Left forelimb (tissue), 1 donor: ENCODE data around the gene LYSMD1.

Experiments
- DNase-seq: peaks from one replicate; pipeline ENCODE4 v3.0.0-alpha.2; 2018; ENCODE audit warnings: low spot score

LYSMD1 gene

DNA sequence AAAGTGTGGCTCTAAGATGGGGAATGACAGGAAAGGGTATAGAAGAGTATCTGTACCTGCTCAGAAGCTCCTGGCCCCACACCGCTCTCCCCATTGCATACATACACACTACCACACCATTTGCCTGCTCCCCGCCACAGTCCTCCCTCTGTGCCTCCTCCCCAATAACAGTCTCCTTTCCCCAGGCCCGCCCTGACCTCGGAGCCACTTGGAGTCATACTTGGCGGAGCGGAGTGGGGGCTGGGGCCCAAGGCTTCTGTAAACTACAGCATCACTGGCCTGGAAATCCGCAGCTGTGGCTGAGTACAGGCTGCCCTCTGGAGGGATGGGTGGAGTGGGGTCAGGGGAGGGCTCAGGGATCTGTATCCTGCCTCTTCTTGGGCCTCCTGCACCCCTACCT, 27.9 kb downstream of the LYSMD1 start:
- DNase-seq: no peak

- no peak for DNase-seq
These were observed 30.0 kb downstream of the LYSMD1 start for GRCh38 chr1:151135433-151136385.

DNA sequence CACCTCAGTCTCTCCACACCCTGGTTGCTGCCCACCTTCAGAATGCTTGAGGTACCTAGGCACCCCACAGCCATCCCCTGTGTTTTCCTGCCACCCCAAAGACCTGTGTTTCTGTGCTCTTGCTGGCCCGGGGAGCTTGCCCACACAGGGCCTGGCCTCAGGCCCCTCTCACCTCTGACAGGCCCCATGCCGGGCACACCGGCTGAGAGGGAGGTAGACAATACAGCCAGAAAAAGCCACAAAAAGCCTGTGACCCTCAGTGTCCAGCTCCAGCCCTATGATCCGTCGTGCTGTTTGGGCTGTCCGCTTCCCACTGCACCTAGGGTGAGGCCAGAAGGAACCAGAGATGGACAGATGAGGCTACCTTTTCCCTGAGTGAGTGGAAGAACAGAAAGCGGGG, 30.7 kb downstream of the LYSMD1 start:
- no peak for DNase-seq

DNA sequence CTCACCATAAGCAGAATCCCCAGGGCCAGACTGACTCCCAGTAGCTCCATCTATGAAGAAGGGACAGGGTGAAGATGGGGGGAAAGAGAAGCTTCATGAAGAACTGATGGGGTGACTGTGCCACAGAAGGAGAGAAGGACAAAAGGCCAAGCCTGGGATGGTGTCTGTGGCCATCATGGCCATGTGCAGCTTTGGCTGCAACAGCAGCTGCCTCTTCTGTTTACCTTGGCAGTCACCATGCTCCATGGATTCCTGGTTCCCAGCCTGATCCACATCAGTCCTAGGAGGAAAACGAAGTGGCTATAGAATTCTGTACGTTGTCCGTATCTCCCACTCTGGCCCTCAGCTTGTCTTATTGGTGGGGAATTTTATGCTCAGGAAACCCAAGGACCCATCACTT, 31.3 kb downstream of the LYSMD1 start:
- no peak for DNase-seq

DNA sequence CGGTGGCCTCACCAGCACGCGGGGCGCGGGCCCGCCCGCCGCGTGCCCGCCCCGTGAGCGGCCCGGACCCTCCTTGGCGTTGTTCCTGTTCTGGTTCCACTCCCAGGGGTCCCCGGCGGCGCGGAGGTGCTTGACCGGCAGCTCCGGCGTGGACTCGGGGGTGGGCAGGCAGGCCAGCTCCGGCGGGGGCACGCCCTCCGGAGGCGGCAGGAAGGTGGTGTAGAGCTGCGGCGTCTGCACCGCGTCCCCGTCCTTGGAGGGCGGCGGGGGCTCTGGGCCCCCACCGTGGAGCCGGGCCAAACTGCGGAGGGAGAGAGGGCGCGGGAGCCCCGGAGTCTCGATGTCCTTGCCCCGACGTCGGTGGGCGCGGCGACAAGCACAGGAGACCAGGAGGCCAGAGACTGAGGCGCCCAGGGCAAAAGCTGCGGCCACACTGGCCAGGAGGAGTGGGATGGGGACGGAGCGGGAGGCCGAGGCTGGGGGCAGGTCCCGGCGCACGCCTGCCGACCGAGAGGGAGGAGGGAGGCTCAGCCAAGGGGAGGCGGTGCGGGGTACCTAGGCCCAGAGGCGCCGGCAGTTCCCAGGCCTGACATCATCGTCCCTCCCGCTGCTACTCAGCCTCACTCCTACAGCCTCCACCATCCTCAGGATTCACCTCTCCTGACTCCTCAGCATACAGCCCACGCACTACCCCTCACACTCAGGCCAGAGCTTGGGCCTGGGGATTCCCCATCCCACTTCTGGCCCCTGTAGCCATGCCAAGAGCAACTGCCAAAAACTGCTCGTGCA, 32.5 kb downstream of the LYSMD1 start:
- no peak for DNase-seq

DNA sequence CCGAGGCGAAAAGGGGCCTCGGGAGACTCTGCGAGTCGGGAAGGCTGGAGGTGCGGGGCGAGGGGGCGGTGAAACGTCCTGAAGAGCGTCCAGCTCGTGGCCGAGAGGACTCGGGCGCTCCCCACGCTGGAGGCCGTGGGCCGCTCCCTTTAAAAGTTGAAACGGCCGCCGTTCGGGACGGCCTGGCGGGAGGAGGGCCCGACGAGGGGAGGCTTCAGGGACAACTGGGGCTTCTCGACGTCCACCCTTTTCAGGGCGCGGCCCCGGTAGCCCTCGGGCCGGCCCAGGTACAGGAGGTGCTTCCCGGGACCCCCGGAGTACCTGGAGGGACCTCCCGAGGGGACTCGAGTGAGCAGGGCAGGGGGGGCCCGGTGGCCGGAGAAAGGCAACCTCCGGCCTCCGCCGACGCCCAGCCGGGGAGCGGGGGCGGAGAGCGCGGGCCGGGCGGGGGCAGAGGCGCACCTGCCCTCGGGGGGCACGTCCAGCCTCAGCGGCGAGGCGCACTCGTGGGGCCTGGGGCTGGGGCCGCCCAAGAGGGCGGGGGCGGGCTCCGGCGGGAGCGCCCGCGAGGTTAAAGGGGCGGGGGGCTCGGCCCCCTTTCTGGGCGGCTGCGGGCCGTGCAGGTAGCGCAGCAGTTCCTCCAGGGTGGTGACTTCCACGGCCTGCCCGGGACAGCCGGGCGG, 33.2 kb downstream of the LYSMD1 start:
- DNase-seq: no peak

DNA sequence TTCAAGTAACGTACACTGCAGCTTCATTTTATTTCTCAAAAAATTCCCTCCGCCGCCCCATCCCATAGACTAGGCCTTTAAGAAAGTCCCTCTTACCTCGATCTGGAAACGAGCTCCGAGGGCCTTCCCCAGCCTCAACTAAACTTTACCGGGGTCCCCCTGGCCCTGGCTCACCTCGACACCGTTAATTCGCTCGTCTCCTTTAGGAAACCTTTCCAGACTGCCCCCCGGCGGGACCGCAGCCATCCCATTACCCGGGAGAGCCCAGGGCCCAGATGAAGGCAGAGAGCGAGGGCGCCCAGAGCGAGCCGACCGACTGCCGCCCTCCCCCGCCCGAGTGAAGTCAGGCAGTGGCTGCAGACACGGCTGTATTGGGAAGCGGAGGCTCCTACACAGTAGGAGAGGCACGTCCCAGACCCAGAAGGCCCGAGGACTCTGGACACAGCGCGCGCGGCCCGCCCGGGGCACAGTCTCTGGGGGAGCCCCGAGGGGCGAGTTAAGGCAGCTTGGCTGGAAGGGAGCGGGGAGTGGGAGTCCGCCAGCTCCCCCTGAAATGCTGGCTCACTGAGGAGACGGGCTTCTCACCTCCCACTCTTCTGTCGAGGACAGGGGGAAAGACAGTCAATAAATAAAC, 33.9 kb downstream of the LYSMD1 start:
- no peak for DNase-seq

DNA sequence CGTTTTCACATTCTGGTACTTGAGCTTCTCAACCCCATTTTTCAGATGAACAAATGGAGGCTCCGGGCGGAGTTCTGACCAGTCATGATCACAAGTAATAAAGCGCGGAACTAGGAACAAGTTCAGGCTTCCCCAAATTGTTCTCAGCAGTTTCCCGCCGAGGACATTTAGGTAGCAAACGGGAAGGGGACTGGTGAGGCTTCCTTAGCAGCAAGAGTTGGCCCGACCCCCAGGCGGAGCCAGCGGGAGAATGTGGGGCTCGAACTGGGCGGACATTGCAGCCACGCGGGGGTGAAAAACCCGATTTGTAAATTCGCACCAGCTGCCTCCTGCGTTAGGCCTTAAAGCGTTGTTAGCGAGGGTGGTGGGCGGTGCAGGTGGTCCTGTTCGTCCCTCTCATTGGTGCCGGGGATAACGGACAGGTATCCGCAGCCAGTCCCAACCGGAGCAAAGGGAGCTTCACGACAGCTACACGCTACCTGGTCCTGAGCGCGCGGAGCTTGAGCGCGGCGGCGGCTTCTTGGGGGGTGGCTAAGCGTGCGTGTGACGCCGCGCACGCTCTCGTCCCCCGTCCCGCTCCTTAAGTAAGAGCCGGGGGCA, 34.6 kb downstream of the LYSMD1 start:
- DNase-seq: peak; percentile 90

GRCh38 chr1:151128800-151129199, 36.9 kb downstream of the LYSMD1 start:
- DNase-seq: no peak

DNA sequence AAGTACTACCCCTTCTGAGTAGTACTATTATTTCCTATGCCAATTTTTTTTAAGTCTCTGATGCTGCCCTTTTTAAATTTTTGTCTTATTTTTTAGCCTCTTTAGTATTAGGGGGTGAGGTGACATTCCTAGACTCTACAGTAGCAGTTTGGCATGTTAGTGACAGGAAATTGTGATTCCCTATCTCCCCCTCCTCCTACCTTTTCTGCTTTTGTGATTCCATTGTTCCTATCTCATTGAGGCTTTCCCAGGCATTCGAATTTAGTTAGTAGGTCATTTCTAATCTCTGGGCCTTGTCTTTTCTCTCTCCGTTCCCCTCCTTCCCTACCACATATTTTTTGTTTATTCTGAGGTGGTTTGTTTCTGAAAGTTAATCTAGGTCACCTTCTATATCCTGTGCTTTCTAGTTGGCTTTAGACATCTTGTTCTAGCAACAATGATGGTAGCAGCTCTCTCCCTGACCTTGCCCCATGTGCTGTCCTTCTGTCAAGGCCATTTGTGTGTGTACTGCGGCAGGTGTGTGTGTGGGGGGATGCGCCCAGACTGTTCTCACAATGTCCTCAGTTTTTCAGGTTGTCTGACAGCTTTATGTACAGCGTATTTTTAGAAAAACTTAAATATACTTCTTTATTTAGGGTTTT, 40.8 kb downstream of the LYSMD1 start:
- DNase-seq: no peak

GRCh38 chr1:151113877-151114276, 51.8 kb downstream of the LYSMD1 start:
- no peak for DNase-seq
